ENCODE measurements around the gene AZIN2.
"Not testable (repeated sequence)": the region's sequence is repeated elsewhere in the genome, so short reads cannot be mapped to it uniquely, and the experiment has no call there.

AZIN2 gene

GRCh38 chr1:33057095-33057494 lies 23.9 kb upstream of the AZIN2 start:
- DNase-seq (ENCODE audit: low read depth in 1 of 2, low spot score in 1 of 2): no peak

DNA sequence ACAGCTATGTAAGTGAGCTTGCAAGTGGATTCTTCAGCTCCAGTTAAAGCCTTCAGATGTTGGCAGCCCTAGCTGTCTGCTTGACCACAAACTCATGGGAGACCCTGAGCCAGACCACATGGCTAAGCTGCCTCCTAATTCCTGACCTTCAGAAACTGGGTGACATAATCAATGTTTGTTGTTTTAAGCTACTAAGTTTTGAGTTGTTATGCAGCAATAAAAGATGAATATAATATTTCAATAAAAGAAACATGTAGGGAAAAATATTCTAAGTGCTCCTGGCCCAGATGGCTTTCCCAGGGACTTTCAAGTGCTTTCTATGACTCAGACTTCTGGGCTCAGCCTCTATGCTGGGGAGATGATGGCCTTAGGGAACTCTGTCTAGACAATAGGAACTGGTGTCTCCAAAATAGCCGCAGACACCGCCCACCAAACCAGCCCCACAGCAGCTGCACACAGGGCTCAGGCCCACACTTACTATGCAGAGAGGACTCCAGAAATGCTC lies 20.3 kb upstream of the AZIN2 start:
- DNase-seq (ENCODE audit: low read depth in 1 of 2, low spot score in 1 of 2): no peak

DNA sequence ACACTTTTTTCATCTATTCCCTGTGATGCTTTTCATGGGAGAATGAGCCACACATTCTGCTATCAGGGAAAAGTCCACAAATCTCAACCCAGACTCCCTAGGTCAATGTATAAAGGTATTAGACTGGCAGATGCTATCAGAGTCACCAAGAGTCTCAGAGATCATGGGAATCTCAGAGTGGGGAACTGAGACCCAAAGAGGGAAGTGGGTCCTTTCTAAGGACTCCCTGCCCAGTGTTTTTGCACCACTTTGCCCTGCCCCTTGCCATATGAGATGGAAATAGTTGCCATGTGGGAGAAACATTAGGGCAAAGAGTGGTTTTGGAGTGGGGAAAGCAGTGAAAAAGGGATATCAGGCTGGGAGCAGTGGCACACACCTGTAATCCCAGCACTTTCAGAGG lies 19.1 kb upstream of the AZIN2 start:
- DNase-seq (ENCODE audit: low read depth in 1 of 2, low spot score in 1 of 2): no peak

DNA sequence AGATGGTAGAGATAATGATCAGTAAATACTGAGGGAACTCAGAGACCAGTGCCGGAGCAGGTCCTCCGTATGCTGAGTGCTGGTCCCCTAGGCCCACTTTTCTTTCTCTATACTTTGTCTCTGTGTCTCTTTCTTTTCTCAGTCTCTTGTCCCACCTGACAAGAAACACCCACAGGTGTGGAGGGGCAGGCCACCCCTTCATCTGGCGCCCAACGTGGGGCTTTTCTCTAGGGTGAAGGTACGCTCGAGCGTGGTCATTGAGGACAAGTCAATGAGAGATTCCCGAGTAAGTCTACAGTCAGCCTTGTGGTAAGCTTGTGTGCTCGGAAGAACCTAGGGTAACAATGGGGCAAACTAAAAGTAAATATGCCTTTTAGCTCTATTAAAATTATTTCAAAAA lies 16.7 kb upstream of the AZIN2 start:
- not testable (repeated sequence) for DNase-seq (ENCODE audit: low read depth in 1 of 2, low spot score in 1 of 2)

GRCh38 chr1:33065301-33065700 lies 15.7 kb upstream of the AZIN2 start:
- no peak for DNase-seq (ENCODE audit: low read depth in 1 of 2, low spot score in 1 of 2)

DNA sequence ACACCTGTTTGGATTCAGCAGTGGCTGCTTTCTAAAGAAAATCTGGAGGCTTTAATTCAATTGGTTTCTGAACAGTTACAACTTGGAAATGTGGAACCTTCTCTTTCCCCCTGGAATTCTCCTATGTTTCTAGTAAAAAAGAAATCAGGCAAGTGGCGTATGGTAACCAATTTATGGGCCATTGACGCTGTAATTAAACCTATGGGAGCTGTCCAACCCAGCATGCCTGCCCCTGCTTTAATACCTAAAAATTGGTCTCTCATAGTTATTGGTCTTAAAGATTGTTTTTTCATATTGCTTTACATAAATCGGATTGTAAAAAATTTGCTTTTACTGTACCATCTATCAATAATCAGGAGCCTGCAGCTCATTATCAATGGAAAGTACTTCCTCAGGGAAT lies 14.5 kb upstream of the AZIN2 start:
- not testable (repeated sequence) for DNase-seq (ENCODE audit: low read depth in 1 of 2, low spot score in 1 of 2)

DNA sequence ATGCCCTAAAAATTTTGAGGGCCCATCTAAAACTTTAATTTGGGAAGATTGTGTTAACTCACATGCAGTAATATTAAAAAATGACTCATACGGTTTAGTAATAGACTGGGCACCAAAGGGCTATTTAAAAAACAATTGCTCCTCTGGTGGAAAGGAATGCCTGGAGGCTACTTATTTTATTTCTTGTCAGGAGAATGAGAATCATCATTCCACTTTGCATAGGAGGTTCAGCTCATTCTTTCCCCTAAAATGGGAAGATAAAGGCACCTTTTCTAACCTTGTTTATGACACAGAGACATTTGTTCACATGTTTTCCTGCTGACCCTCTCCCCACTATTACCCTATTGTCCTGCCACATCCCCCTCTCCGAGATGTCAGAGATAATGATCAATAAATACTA lies 12.8 kb upstream of the AZIN2 start:
- DNase-seq (ENCODE audit: low read depth in 1 of 2, low spot score in 1 of 2): not testable (repeated sequence)

GRCh38 chr1:33070628-33071027 lies 10.3 kb upstream of the AZIN2 start:
- no peak for DNase-seq (ENCODE audit: low read depth in 1 of 2, low spot score in 1 of 2)

DNA sequence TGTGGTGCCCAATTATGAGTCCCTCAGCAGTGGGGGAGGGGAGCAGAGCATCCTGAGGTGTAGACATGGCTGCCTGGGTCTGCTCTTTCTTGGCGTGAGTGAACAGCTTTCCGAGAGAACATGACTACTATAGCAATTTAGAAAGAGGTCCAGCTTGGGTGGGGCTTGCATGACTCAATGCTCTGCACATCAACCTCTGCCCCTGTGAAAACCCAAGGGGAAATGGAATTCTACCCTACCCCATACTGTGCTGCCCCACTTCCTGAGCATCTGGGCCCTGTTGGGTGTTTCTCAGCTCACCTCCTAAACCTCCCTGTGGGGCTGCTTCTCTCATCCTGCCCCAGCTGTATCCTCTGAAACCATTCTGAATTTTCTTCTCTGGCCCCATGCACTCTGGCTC lies 8.2 kb upstream of the AZIN2 start:
- no peak for DNase-seq (ENCODE audit: low read depth in 1 of 2, low spot score in 1 of 2)

- no peak for DNase-seq (ENCODE audit: low read depth in 1 of 2, low spot score in 1 of 2)
Measured at GRCh38 chr1:33074193-33074945, 6.6 kb upstream of the AZIN2 start.

DNA sequence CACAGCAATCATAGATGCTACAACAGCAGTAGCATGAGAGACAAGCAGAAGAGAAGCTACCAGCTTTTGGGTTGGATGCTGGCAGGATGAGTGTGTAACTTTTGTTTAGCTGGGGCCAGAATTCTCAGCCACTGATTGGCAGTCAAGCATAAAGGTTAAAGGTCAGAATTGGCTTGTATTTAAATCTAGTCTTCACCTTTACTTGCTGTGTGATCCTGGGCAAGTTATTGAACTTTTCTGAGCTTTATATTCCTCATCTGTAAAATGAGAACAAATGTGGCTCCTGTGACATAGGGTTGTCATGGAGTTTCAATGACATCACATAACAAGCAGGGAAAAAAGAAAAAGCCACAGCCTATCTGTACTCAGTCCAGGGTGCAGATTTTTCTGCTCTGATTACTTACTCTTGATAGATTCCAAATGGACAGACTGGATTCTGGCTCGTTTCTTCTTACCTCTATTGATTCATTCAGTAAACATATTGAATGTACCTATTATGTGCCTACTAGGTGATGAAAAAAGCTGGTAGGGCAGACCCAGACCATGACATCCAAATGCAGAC lies 2.8 kb upstream of the AZIN2 start:
- no peak for DNase-seq (ENCODE audit: low read depth in 1 of 2, low spot score in 1 of 2)

DNA sequence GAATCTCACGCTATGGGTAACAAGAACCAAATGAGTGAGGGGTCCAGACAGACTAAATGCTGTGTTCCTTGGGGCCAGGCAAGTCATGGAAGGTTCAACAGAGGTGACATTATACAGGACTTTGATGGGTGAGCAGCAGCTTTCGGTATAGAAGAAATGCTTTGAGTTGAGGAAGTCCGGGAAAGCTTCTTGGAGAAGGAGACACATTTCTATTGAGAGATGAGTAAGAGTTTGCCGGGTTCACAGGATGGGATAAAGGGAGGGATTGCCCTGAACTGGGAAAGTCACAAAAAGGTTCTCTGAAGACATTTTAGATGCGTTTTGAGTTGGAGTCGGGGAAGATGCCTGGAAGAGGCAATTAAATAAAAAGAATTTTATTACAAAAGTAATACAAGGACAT lies 580 bp upstream of the AZIN2 start:
- DNase-seq (ENCODE audit: low read depth in 1 of 2, low spot score in 1 of 2): no peak

DNA sequence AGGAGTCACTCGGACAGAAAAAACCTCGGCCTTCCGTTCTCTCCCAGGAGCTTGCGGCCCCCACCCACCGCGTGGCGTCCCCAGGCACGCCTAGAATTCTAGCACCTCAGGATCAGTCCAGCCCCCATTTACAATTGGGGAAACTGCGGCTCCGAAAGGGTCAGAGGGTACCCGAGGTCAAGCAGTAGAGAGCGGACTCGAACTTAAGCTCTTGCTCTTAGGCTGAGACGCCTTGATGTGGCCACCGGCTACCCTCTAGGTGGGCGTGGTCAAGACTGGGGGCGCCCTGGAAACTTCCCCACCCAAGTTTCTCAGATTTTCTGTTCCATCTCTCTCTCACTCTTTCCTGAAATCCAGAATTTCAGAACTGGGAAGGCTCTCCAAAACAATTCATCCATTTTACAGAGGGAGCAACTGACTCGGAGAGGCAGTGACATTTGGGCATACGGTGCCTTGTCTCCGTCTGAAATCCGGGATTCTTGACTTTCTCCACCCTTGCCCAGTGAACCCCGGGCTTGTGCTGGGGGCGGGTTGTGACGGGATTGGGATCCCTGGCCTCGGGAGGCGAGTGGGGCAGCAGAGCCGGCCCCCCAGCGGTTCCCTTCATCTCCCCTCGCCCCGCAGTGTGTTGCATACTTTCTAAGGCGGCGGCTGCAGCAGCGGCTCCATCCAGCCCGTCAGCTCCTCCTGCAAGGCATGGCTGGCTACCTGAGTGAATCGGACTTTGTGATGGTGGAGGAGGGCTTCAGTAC lies 777 bp downstream of the AZIN2 start:
- no peak for DNase-seq (ENCODE audit: low read depth in 1 of 2, low spot score in 1 of 2)

DNA sequence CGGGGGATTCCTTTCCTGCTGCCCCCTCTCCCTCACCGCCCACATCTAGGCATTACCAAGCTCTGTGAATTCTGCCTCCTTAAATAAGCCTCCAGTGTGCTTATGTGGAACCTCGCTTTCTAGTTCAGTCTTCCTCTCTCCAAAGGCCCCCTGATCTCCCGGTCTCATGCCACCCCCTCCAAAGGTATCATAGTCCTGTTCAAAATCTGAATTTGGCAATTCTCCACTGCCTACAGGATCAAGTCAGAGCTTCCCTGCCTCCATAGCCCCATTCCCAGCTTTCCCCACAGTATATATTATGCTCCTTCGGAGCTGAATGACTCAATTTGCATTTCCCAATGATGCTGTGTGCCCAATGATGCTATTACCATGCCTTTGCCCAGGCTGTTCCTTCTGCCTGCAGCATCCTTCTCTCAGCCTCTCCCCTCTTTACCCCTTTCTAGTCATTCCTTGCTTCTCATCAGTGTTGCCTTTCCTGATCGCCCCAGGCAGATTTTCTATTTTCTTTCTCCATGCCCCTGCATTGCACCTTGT lies 1.7 kb downstream of the AZIN2 start:
- no peak for DNase-seq (ENCODE audit: low read depth in 1 of 2, low spot score in 1 of 2)

DNA sequence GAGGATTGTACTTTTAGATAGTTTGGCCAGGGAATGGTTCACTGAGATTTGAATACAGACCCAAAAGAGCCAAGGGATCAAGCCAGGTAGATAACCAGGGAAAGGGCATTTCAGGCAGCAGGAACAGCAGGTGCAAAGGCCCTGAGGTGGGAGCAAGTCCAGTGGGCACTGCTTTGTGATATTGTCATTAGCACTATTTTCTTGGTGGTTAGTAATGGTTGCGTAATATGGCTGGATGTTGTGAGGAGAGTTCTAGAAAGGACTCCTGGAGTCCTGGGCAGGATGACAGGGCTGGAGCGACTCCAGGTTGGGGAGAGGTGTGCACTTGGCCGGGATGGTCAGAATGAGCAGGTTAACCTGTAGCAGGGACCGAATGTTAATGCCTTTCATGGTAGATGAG lies 4.4 kb downstream of the AZIN2 start:
- no peak for DNase-seq (ENCODE audit: low read depth in 1 of 2, low spot score in 1 of 2)

- no peak for DNase-seq (ENCODE audit: low read depth in 1 of 2, low spot score in 1 of 2)
Measured at GRCh38 chr1:33086384-33086850, 5.5 kb downstream of the AZIN2 start.

DNA sequence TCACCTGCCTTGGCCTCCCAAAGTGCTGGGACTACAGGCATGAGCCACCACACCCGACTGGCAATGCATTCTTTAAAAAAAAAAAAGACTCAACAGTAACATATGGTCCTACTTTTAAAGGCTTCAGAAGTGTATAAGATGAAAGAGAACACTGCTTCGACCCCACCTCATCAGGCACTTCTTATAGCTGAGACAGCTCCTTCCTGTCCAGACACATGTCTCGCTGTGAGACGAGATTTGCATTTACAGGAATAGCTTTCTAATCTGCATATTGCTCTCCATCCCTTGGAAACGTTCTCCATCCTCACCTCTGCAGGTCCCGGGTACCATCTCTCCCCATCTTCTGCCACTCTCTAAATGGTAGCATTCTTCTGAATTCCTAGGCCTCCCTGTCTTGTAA lies 6.7 kb downstream of the AZIN2 start:
- no peak for DNase-seq (ENCODE audit: low read depth in 1 of 2, low spot score in 1 of 2)

DNA sequence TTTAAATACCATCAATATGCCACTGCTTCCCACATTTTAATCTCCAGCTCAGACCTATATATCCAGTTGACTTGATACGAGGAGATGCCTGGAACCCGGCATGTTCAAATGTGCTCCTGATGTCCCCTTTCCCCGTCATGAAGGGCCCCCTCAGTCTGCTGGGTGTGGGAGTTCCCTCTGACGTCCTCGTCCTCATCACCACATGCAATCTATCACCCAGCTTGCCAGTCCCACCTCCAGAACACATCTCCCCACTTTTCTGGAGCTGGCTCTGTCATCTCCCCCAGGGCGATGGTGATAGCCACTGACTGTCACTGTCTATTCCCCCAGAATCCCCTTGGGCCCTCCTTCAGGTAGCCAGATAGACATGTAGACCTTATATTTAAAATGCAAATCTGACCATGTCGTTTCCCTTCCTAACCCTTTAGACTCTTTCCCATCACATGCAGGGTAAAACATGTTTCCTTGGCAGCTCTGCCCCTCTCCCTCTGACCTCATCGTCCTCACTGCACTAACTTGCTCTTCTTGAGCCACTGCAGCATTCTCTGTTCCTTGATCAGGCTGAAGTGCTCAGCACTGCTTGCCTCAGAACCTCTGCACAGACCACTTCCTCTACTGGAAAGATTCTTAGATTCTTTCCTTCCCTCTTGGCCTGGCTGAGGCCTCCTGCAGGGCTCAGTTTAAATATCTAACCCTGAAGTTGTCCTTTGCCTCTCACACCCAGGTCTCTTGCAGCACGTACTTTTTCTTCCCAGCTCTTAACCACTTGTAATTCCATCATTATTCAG lies 7.4 kb downstream of the AZIN2 start:
- no peak for DNase-seq (ENCODE audit: low read depth in 1 of 2, low spot score in 1 of 2)

DNA sequence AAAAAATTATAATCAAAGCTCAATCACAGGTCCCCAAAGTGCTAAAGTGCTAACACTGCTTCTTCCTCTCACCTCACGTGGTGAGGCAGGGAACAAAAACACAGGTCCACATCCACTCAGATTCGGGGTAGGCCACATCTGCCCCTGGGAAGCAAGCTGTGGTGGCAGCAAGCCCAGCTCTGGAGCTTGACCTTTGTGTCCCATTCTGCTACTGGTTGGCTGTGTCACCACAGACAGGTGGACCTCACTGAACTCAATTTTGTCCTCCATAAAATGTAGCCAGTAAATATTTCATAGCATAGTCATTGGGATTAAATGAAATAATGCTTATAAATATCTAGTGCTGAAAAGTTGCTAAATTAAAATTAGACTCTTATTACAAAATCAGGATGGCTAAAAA lies 8.5 kb downstream of the AZIN2 start:
- no peak for DNase-seq (ENCODE audit: low read depth in 1 of 2, low spot score in 1 of 2)

DNA sequence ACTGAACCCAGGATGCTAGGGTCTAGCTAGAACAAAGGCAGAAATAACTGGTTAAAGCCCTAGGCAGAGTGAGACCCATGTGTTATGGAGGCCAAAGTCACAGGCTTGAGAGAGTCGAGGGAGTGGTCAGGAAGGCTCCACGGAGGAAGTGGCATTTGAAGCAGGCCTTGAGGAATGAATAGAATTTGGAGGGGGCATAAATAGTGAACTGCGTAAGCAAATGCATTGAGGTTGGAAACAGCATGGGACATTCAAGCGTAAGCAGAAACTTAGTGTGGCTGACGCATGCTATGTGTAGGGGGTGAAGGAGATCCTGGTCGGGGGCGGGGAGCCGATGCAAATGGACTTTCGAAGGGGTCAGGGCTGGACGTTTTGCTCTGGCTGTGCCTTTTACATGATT lies 11.5 kb downstream of the AZIN2 start:
- DNase-seq (ENCODE audit: low read depth in 1 of 2, low spot score in 1 of 2): no peak

DNA sequence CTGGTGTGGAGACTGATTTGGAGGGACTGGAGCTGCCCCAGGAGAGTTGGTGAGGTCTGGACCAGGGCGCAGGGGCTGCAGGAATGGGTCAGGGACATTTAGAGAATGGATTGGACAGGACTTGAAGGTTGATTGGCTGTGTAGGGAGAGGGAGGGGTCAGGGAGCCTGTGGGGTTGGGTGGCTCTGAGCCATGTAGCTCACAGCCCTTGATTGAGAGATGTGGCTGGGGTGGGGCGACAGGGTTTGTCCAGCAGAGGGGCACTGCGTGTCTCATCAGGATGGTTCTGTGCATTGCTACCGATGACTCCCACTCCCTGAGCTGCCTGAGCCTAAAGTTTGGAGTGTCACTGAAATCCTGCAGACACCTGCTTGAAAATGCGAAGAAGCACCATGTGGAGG lies 12.1 kb downstream of the AZIN2 start:
- DNase-seq (ENCODE audit: low read depth in 1 of 2, low spot score in 1 of 2): no peak

Measured in activated T-helper 1 cell treated with anti-CD3 and anti-CD28 coated beads, Interleukin-2, amount 50 U/mL, for 16 hours (primary cell).